ENCODE results near the gene CSMD2.

Gene CSMD2

GRCh38 chr1:33683913-33684312 is 481.1 kb downstream of the CSMD2 start:
- DNase-seq (ENCODE audit: low read depth, low spot score): no peak
- H3K4me1 ChIP-seq (ENCODE audit: insufficient read depth, insufficient read length): no peaks in the 10 kb centered on the region
- no peaks in the 10 kb centered on the region for H3K27me3 ChIP-seq (ENCODE audit: insufficient read depth, insufficient read length)
- no peak for TF ChIP-seq YY1 (IDR thresholded peaks at IDR 0.05; ENCODE audit: insufficient read depth, insufficient read length)
- TF ChIP-seq SUZ12 (IDR thresholded peaks at IDR 0.05; ENCODE audit: extremely low read depth, insufficient read depth, insufficient read length): no peak
- TF ChIP-seq ZNF274 (IDR thresholded peaks at IDR 0.05; ENCODE audit: low read depth, low read length): no peak
- H3K9ac ChIP-seq (ENCODE audit: insufficient read length, low read depth): no peak overlapping the region
- H3K36me3 ChIP-seq (ENCODE audit: insufficient read depth, insufficient read length, low read length): no peaks in the 10 kb centered on the region
- no peak overlapping the region for H3K4me3 ChIP-seq (ENCODE audit: insufficient read length, low read depth)
- H3K9me3 ChIP-seq (ENCODE audit: insufficient read depth, low read length): no peaks in the 10 kb centered on the region

- TF ChIP-seq ZNF274 (IDR thresholded peaks at IDR 0.05; ENCODE audit: low read depth, low read length) (no peak), SUZ12 (IDR thresholded peaks at IDR 0.05; ENCODE audit: extremely low read depth, insufficient read depth, insufficient read length) (no peak), YY1 (IDR thresholded peaks at IDR 0.05; ENCODE audit: insufficient read depth, insufficient read length) (no peak)
- Histone ChIP-seq H3K9me3 (ENCODE audit: insufficient read depth, low read length) (no peaks in the 10 kb centered on the region), H3K27me3 (ENCODE audit: insufficient read depth, insufficient read length) (no peaks in the 10 kb centered on the region), H3K4me3 (ENCODE audit: insufficient read length, low read depth) (no peak overlapping the region), H3K9ac (ENCODE audit: insufficient read length, low read depth) (no peak overlapping the region), H3K36me3 (ENCODE audit: insufficient read depth, insufficient read length, low read length) (no peaks in the 10 kb centered on the region), H3K4me1 (ENCODE audit: insufficient read depth, insufficient read length) (no peaks in the 10 kb centered on the region)
- no peak for DNase-seq (ENCODE audit: low read depth, low spot score)
Measured at GRCh38 chr1:33682371-33682770, 482.7 kb downstream of the CSMD2 start.

DNA sequence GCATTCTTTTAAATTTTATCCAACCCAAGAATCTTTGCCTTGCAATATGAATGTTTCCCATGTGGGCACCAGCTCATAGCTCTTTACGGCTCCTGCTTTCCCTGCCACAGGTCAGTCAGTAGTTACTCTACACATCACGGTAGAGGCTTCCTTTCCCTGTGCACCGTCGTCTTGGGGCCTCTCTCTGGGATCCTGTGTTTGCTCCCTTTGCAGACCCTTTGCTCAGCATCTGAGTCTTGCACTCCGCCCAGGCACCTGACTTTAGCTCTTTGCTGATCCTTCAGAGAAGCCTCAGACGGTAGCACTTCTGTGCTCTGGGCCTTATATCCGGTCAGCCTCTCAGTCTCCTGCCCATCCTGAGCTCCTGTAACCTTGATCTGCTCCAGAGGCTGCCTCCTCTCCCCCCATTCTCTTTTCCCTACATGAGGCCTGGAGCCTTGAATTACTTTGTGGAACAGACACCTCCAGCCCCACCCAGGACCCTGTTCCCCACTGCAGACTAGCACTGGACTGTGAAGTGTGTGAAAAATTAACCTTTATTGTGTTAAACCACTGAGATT is 484.7 kb downstream of the CSMD2 start:
- DNase-seq (ENCODE audit: low read depth, low spot score): no peak
- H3K4me1 ChIP-seq (ENCODE audit: insufficient read depth, insufficient read length): no peaks in the 10 kb centered on the region
- no peaks in the 10 kb centered on the region for H3K9me3 ChIP-seq (ENCODE audit: insufficient read depth, low read length)
- no peaks in the 10 kb centered on the region for H3K36me3 ChIP-seq (ENCODE audit: insufficient read depth, insufficient read length, low read length)
- H3K27me3 ChIP-seq (ENCODE audit: insufficient read depth, insufficient read length): no peaks in the 10 kb centered on the region
- no peak for TF ChIP-seq YY1 (IDR thresholded peaks at IDR 0.05; ENCODE audit: insufficient read depth, insufficient read length)
- no peak for TF ChIP-seq ZNF274 (IDR thresholded peaks at IDR 0.05; ENCODE audit: low read depth, low read length)
- no peak for TF ChIP-seq SUZ12 (IDR thresholded peaks at IDR 0.05; ENCODE audit: extremely low read depth, insufficient read depth, insufficient read length)
- H3K4me3 ChIP-seq (ENCODE audit: insufficient read length, low read depth): no peak overlapping the region
- H3K9ac ChIP-seq (ENCODE audit: insufficient read length, low read depth): no peak overlapping the region

- H3K4me3 ChIP-seq (ENCODE audit: insufficient read length, low read depth): no peak overlapping the region
- H3K27me3 ChIP-seq (ENCODE audit: insufficient read depth, insufficient read length): no peaks in the 10 kb centered on the region
- TF ChIP-seq ZNF274 (IDR thresholded peaks at IDR 0.05; ENCODE audit: low read depth, low read length) (no peak), SUZ12 (IDR thresholded peaks at IDR 0.05; ENCODE audit: extremely low read depth, insufficient read depth, insufficient read length) (no peak), YY1 (IDR thresholded peaks at IDR 0.05; ENCODE audit: insufficient read depth, insufficient read length) (no peak)
- no peaks in the 10 kb centered on the region for H3K36me3 ChIP-seq (ENCODE audit: insufficient read depth, insufficient read length, low read length)
- no peak overlapping the region for H3K9ac ChIP-seq (ENCODE audit: insufficient read length, low read depth)
- H3K9me3 ChIP-seq (ENCODE audit: insufficient read depth, low read length): peaks cover 25% of the 10 kb centered on the region; the same call in 1 of the 2 replicates
- DNase-seq (ENCODE audit: low read depth, low spot score): no peak
- no peaks in the 10 kb centered on the region for H3K4me1 ChIP-seq (ENCODE audit: insufficient read depth, insufficient read length)
Measured at GRCh38 chr1:33670567-33670966, 494.5 kb downstream of the CSMD2 start.

DNA sequence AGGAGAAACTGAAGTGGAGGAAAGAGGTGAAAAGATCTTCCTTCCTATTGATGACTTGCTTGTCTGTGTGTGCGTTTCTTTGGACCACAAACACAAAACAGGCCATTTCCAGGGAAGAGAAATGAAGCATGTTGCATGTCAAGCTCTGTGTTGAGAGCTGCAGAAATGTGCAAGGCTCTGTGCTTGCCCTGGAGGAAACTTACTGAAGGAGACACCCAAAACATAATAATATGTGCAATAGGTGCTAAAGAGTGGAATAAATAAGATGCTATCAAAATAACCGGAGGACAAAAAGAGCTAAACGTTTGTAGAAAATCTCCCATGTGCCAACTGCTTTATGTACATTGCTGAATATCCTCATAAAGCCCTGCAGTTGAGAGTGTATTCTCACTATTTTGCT is 496.3 kb downstream of the CSMD2 start:
- Histone ChIP-seq H3K9ac (ENCODE audit: insufficient read length, low read depth) (no peak overlapping the region), H3K27me3 (ENCODE audit: insufficient read depth, insufficient read length) (no peaks in the 10 kb centered on the region), H3K4me1 (ENCODE audit: insufficient read depth, insufficient read length) (no peaks in the 10 kb centered on the region), H3K4me3 (ENCODE audit: insufficient read length, low read depth) (no peak overlapping the region), H3K36me3 (ENCODE audit: insufficient read depth, insufficient read length, low read length) (no peaks in the 10 kb centered on the region), H3K9me3 (ENCODE audit: insufficient read depth, low read length) (peaks cover 25% of the 10 kb centered on the region; the same call in 1 of the 2 replicates)
- no peak for DNase-seq (ENCODE audit: low read depth, low spot score)
- no peak for TF ChIP-seq ZNF274 (IDR thresholded peaks at IDR 0.05; ENCODE audit: low read depth, low read length)
- no peak for TF ChIP-seq SUZ12 (IDR thresholded peaks at IDR 0.05; ENCODE audit: extremely low read depth, insufficient read depth, insufficient read length)
- no peak for TF ChIP-seq YY1 (IDR thresholded peaks at IDR 0.05; ENCODE audit: insufficient read depth, insufficient read length)

- no peaks in the 10 kb centered on the region for H3K27me3 ChIP-seq (ENCODE audit: insufficient read depth, insufficient read length)
- TF ChIP-seq YY1 (IDR thresholded peaks at IDR 0.05; ENCODE audit: insufficient read depth, insufficient read length): no peak
- no peak for TF ChIP-seq ZNF274 (IDR thresholded peaks at IDR 0.05; ENCODE audit: low read depth, low read length)
- no peak for TF ChIP-seq SUZ12 (IDR thresholded peaks at IDR 0.05; ENCODE audit: extremely low read depth, insufficient read depth, insufficient read length)
- no peak for DNase-seq (ENCODE audit: low read depth, low spot score)
- peaks cover 25% of the 10 kb centered on the region; the same call in 1 of the 2 replicates for H3K9me3 ChIP-seq (ENCODE audit: insufficient read depth, low read length)
- H3K4me3 ChIP-seq (ENCODE audit: insufficient read length, low read depth): no peak overlapping the region
- H3K4me1 ChIP-seq (ENCODE audit: insufficient read depth, insufficient read length): no peaks in the 10 kb centered on the region
- peaks cover 2% of the 10 kb centered on the region for H3K36me3 ChIP-seq (ENCODE audit: insufficient read depth, insufficient read length, low read length)
- H3K9ac ChIP-seq (ENCODE audit: insufficient read length, low read depth): no peak overlapping the region
Measured at GRCh38 chr1:33667386-33668282, 497.4 kb downstream of the CSMD2 start.

DNA sequence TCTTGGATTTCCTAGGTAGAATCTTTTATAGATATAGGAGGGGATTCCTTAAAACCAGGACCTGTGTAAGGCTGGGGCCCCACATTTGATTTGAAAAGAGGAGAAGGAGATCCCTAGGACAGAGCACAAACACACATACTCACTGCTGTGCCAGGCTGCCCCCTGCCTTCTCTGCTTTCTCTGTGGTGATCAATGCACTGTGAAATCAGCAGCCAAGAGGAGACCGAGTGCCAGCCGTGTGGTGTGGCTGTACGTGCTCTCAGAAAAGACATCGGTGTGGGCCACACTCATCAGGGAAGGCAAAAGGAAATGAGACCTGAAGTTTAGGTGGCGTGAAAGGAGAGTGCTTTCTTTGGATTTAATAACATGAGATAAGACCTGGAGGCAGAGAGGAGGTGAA is 498.4 kb downstream of the CSMD2 start:
- DNase-seq (ENCODE audit: low read depth, low spot score): no peak
- no peak overlapping the region for H3K9ac ChIP-seq (ENCODE audit: insufficient read length, low read depth)
- peaks cover 3% of the 10 kb centered on the region for H3K36me3 ChIP-seq (ENCODE audit: insufficient read depth, insufficient read length, low read length)
- no peak overlapping the region for H3K4me3 ChIP-seq (ENCODE audit: insufficient read length, low read depth)
- no peaks in the 10 kb centered on the region for H3K4me1 ChIP-seq (ENCODE audit: insufficient read depth, insufficient read length)
- H3K27me3 ChIP-seq (ENCODE audit: insufficient read depth, insufficient read length): no peaks in the 10 kb centered on the region
- H3K9me3 ChIP-seq (ENCODE audit: insufficient read depth, low read length): peaks cover 17% of the 10 kb centered on the region; the same call in 1 of the 2 replicates
- TF ChIP-seq SUZ12 (IDR thresholded peaks at IDR 0.05; ENCODE audit: extremely low read depth, insufficient read depth, insufficient read length) (no peak), YY1 (IDR thresholded peaks at IDR 0.05; ENCODE audit: insufficient read depth, insufficient read length) (no peak), ZNF274 (IDR thresholded peaks at IDR 0.05; ENCODE audit: low read depth, low read length) (no peak)

Data from NT2/D1 (cell line).